GM23338 (cell line): Measurements from ENCODE around the gene VSTM2B. TPM values are rescaled to one million over a fixed set of nuclear protein-coding genes. Genes with fewer than 3 reads are reported as not detected.

Experiments used
- ATAC-seq: fragments of 200-7000 bp; cut with Tn5 transposase; 3 replicates; pipeline ENCODE4 v1.9.1; 2020
- DNase-seq: peaks from one replicate; pipeline ENCODE4 v3.0.0-alpha.2; 2015; ENCODE audit warnings: low spot score
- H2AFZ ChIP-seq: fragments of 200-600 bp; sonication (generic); 2 replicates; pipeline ENCODE4 v1.8.0; 2016; ENCODE audit warnings: antibody characterized with exemption, mild to moderate bottlenecking, moderate library complexity
- H3F3A ChIP-seq: fragments of 200-600 bp; sonication (generic); replicated peaks from 2 replicates; pipeline ENCODE4 v1.8.0; 2017; ENCODE audit warnings: antibody characterized with exemption, mixed run types, low read depth
- H3K27ac ChIP-seq: fragments of 200-600 bp; sonication (generic); 2 replicates; pipeline ENCODE4 v1.6.1; 2016; ENCODE audit warnings: low read depth
- H3K27me3 ChIP-seq: fragments of 200-600 bp; sonication (generic); 2 replicates; pipeline ENCODE4 v1.8.0; 2016; ENCODE audit warnings: mild to moderate bottlenecking, mixed run types, moderate library complexity; ENCODE audit not compliant: insufficient read depth
- H3K36me3 ChIP-seq: fragments of 200-600 bp; sonication (generic); 2 replicates; pipeline ENCODE4 v1.8.0; 2016; ENCODE audit warnings: mild to moderate bottlenecking; ENCODE audit not compliant: insufficient read depth
- H3K4me1 ChIP-seq: fragments of 200-600 bp; sonication (generic); 2 replicates; pipeline ENCODE4 v1.8.0; 2016; ENCODE audit warnings: mild to moderate bottlenecking, moderate library complexity; ENCODE audit not compliant: insufficient read depth
- H3K4me2 ChIP-seq: fragments of 200-600 bp; sonication (generic); 2 replicates; pipeline ENCODE4 v1.7.1; 2017; ENCODE audit warnings: mixed run types
- H3K4me3 ChIP-seq: fragments of 200-600 bp; sonication (generic); 2 replicates; pipeline ENCODE4 v1.6.1; 2016; ENCODE audit warnings: mixed run types
- H3K79me2 ChIP-seq: fragments of 200-600 bp; sonication (generic); replicated peaks from 2 replicates; pipeline ENCODE4 v1.8.0; 2017; ENCODE audit warnings: mild to moderate bottlenecking; ENCODE audit not compliant: insufficient read depth
- H3K9me2 ChIP-seq: fragments of 200-600 bp; sonication (generic); 2 replicates; pipeline ENCODE4 v1.8.0; 2017; ENCODE audit not compliant: insufficient read depth
- H4K20me1 ChIP-seq: fragments of 200-600 bp; sonication (generic); replicated peaks from 2 replicates; pipeline ENCODE4 v1.8.0; 2017; ENCODE audit warnings: mild to moderate bottlenecking; ENCODE audit not compliant: insufficient read depth
- H3K27ac Mint-ChIP-seq: 2 replicates; pipeline ENCODE4 v1.8.0; 2020; ENCODE audit warnings: inconsistent platforms, mild to moderate bottlenecking, moderate library complexity, mixed read lengths
- H3K27me3 Mint-ChIP-seq: 3 replicates; pipeline ENCODE4 v1.8.0; 2022; ENCODE audit warnings: low read depth, mild to moderate bottlenecking, moderate library complexity, mixed read lengths, inconsistent platforms; ENCODE audit not compliant: insufficient read depth, poor library complexity
- H3K36me3 Mint-ChIP-seq: 3 replicates; pipeline ENCODE4 v1.8.0; 2021; ENCODE audit warnings: low read depth, mild to moderate bottlenecking, inconsistent platforms, moderate library complexity, mixed read lengths
- H3K4me1 Mint-ChIP-seq: 3 replicates; pipeline ENCODE4 v1.8.0; 2020; ENCODE audit warnings: mild to moderate bottlenecking, inconsistent platforms, mixed read lengths
- H3K4me3 Mint-ChIP-seq: 3 replicates; pipeline ENCODE4 v1.8.0; 2021; ENCODE audit warnings: moderate library complexity, mild to moderate bottlenecking, inconsistent platforms, mixed read lengths
- H3K9me3 Mint-ChIP-seq: 3 replicates; pipeline ENCODE4 v1.8.0; 2020; ENCODE audit warnings: moderate library complexity, mild to moderate bottlenecking, inconsistent platforms, mixed read lengths
- CREB1 ChIP-seq: fragments of 250-450 bp; sonication (Bioruptor Pico); IDR thresholded peaks from 2 replicates; pipeline ENCODE4 v1.5.0; 2020; ENCODE audit warnings: low read depth, mild to moderate bottlenecking, moderate library complexity
- CTCF ChIP-seq, 2 experiments: fragments of 200-600 bp in 1 of 2; sonication (generic) in 1 of 2; conservative IDR thresholded peaks; 2 replicates each; pipeline versions ENCODE4 v1.5.1 to v1.6.1; 2016 to 2017; ENCODE audit warnings: antibody characterized with exemption in 2 of 2, low read depth in 2 of 2, mild to moderate bottlenecking in 2 of 2, moderate library complexity in 1 of 2
- EZH2 ChIP-seq: fragments of 200-600 bp; sonication (generic); IDR thresholded peaks from one replicate; pipeline ENCODE4 v1.8.0; 2017; ENCODE audit warnings: antibody characterized with exemption, mild to moderate bottlenecking, low read depth; ENCODE audit not compliant: unreplicated experiment
- EZH2phosphoT487 ChIP-seq: fragments of 200-600 bp; sonication (generic); IDR thresholded peaks from one replicate; pipeline ENCODE4 v1.8.1; 2018; ENCODE audit warnings: antibody characterized with exemption; ENCODE audit not compliant: unreplicated experiment
- JUNB ChIP-seq: IDR thresholded peaks from one replicate; pipeline ENCODE4 v1.6.1; 2016; ENCODE audit warnings: antibody characterized with exemption; ENCODE audit not compliant: unreplicated experiment
- NANOG ChIP-seq: IDR thresholded peaks from 2 replicates; pipeline ENCODE4 v1.6.1; 2016; ENCODE audit warnings: antibody characterized with exemption, borderline replicate concordance
- POLR2AphosphoS5 ChIP-seq: IDR thresholded peaks from 2 replicates; pipeline ENCODE4 v1.6.1; 2016; ENCODE audit warnings: antibody characterized with exemption, low read depth
- REST ChIP-seq: IDR thresholded peaks from one replicate; pipeline ENCODE4 v1.6.1; 2018; ENCODE audit warnings: antibody characterized with exemption; ENCODE audit not compliant: unreplicated experiment
- STAT1 ChIP-seq: IDR thresholded peaks from one replicate; pipeline ENCODE4 v1.6.1; 2016; ENCODE audit warnings: antibody characterized with exemption; ENCODE audit not compliant: unreplicated experiment
- ZNF114 ChIP-seq: fragments of 250-450 bp; sonication (Bioruptor Pico); IDR thresholded peaks from 2 replicates; pipeline ENCODE4 v1.5.0; 2020; ENCODE audit warnings: mild to moderate bottlenecking, moderate library complexity
- ZNF331 ChIP-seq: fragments of 250-450 bp; sonication (Bioruptor Pico); IDR thresholded peaks from 2 replicates; pipeline ENCODE4 v1.5.0; 2020; ENCODE audit warnings: low read depth, mild to moderate bottlenecking, moderate library complexity
- ZNF462 ChIP-seq: fragments of 250-450 bp; sonication (Bioruptor Pico); IDR thresholded peaks from 2 replicates; pipeline ENCODE4 v1.5.0; 2020; ENCODE audit warnings: mild to moderate bottlenecking, moderate library complexity
- polyA plus RNA-seq: library from polyadenylated mRNA; unstranded; fragments of >200 nt; fragmentation: Nextera tagmentation; extraction: Ambion mirVana; gene quantifications from 2 replicates; pipeline ENCODE4 v1.2.1, GENCODE V29; 2016
- total RNA-seq: library from RNA; depleted of rRNA; stranded (reverse); fragments of >200 nt; shearing (Covaris generic); gene quantifications from 2 replicates; pipeline ENCODE4 v1.2.3, GENCODE V29; 2014
- TF ChIP-seq, protein P1 (sequence below): IDR thresholded peaks from 2 replicates; pipeline ENCODE4 v1.6.1; 2016; ENCODE audit warnings: antibody characterized with exemption

The VSTM2B gene
- total and polyA plus RNA-seq, 2 experiments from 2014 or later, result 1.2 to 1.8 TPM

GRCh38 chr19:29552454-29553280 is 26.9 kb downstream of the VSTM2B start:
- Mint-ChIP-seq H3K4me3 (no peak overlapping the region), H3K27me3 (peaks cover 7% of the 10 kb centered on the region), H3K4me1 (peaks cover 2% of the 10 kb centered on the region; the same call in 1 of the 3 replicates), H3K36me3 (no peaks in the 10 kb centered on the region), H3K27ac (no peak overlapping the region), H3K9me3 (peaks cover 37% of the 10 kb centered on the region)
- DNase-seq, result no peak
- no peak overlapping the region for H3K4me2 ChIP-seq
- H3K9me2 ChIP-seq, result 0 out of 2 replicates have a peak, but pooled peaks cover 3% of the 10 kb centered on the region
- no peak for ATAC-seq
- H3K36me3 ChIP-seq, result 0 out of 2 replicates have a peak, but pooled peaks cover 4% of the 10 kb centered on the region
- no peaks in the 10 kb centered on the region for H3F3A ChIP-seq
- no peak for TF ChIP-seq JUNB
- no peak for TF ChIP-seq REST
- no peak for TF ChIP-seq ZNF462
- TF ChIP-seq EZH2phosphoT487, result no peak
- TF ChIP-seq CTCF (conservative IDR thresholded peaks at IDR 0.05; ENCODE audit: low read depth in 2 of 2), result no peak
- no peak for TF ChIP-seq ZNF114
- TF ChIP-seq EZH2, result no peak
- TF ChIP-seq, protein P1, sequence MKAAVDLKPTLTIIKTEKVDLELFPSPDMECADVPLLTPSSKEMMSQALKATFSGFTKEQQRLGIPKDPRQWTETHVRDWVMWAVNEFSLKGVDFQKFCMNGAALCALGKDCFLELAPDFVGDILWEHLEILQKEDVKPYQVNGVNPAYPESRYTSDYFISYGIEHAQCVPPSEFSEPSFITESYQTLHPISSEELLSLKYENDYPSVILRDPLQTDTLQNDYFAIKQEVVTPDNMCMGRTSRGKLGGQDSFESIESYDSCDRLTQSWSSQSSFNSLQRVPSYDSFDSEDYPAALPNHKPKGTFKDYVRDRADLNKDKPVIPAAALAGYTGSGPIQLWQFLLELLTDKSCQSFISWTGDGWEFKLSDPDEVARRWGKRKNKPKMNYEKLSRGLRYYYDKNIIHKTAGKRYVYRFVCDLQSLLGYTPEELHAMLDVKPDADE, result no peak
- TF ChIP-seq STAT1, result no peak
- TF ChIP-seq CREB1 (CRISPR knock-in tag), result no peak
- no peak for TF ChIP-seq ZNF331 (CRISPR knock-in tag)
- no peak for TF ChIP-seq POLR2AphosphoS5
- TF ChIP-seq NANOG, result no peak
- no peaks in the 10 kb centered on the region for H3K79me2 ChIP-seq
- no peak overlapping the region for H3K27ac ChIP-seq
- H3K4me3 ChIP-seq, result no peak overlapping the region
- no peaks in the 10 kb centered on the region for H3K4me1 ChIP-seq
- no peaks in the 10 kb centered on the region for H3K27me3 ChIP-seq
- H2AFZ ChIP-seq, result no peak overlapping the region
- H4K20me1 ChIP-seq, result no peaks in the 10 kb centered on the region
